ENCODE measurements around the gene ACTL10. TPM values are rescaled to one million over a fixed set of nuclear protein-coding genes. Genes with fewer than 3 reads are reported as not detected.
A peak's percentile ranks its signal among the peaks of the same experiment; 100 is the strongest.

The ACTL10 gene
- total and polyA plus RNA-seq, 2 of the 13 experiments (the other 11 are each of a cell fraction or from before 2014, with no cell fraction given), result not detected

DNA sequence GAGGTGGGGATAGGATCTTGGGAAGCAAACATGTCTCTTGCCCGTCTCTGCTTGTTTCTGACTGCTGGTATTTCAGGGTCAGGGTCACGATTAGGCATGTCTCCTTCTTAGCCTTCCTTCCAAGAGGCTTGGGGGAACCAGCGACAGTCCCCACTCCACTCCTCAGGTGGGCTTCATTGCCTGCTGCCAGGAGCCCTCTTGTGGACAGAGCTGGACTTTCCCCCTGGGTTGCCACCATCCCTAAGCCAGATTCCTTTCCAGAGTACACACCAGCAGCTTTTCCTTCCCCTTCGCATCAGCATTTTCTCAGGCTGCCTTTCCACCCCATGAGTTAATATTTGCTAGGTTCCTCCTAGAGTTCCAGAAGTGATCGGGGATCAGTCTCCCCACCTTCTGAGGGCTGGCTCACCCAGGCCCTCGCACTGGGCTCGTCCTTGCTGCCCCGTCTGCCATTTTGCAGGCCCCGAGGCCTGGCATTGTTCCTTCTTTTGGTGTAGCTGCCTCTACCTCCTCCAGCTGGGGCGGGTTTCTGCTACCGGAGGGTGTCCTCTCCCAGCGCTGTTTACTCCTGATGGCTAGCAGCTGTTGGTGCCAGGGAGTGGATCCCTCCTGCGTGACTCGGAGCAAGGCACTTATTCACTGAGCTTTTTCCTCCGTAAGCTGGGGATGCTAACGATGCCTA is 13.4 kb upstream of the ACTL10 start:
- Histone ChIP-seq H3K9ac (ENCODE audit: insufficient read depth, low read depth, low read length) (no peak overlapping the region), H3K4me2 (ENCODE audit: low read depth, low read length) (no peak overlapping the region), H2AFZ (ENCODE audit: low read length) (no peak overlapping the region), H3K27me3 (ENCODE audit: control insufficient read depth in 1 of 2, insufficient read depth in 2 of 2, low read length in 2 of 2) (no peaks in the 10 kb centered on the region), H3K36me3 (replicated peaks in 1 of 2; ENCODE audit: control insufficient read depth in 1 of 2, insufficient read depth in 2 of 2, low read length in 2 of 2) (peaks cover 12 to 19% of the 10 kb centered on the region in 2 experiments; a peak in 4 of 5 replicates), H4K20me1 (ENCODE audit: insufficient read depth, low read length) (no peaks in the 10 kb centered on the region), H3K4me1 (ENCODE audit: insufficient read depth, low read length) (peaks cover 37% of the 10 kb centered on the region), H3K4me3 (replicated peaks in 1 of 3; ENCODE audit: insufficient read depth in 1 of 3, low read depth in 2 of 3, low read length in 3 of 3) (no peak overlapping the region), H3K79me2 (ENCODE audit: insufficient read depth, low read length) (no peaks in the 10 kb centered on the region), H3K9me3 (ENCODE audit: low read length) (no peaks in the 10 kb centered on the region), H3K27ac (ENCODE audit: extremely low read length, insufficient read depth, low read length) (no peak overlapping the region)
- DNase-seq (ENCODE audit: low spot score) (peak; percentile 75), ATAC-seq (peak; percentile 73), FAIRE-seq (peak; percentile 82)
- ChIA-PET POLR2A (interaction anchor here (0.8 to 2.2 kb wide), 6 partner anchors 10 to 164 kb away, joined by 3 to 24 read pairs (median 4); partner anchors contain the start of genes CBFA2T2 and ZNF341), CTCF (ENCODE audit: low intra/inter-chr PET ratio, low total read pairs) (interaction anchor here (0.6 to 4.7 kb wide), 7 partner anchors 33 to 259 kb away, joined by 3 to 53 read pairs (median 4); partner anchors contain the start of gene ZNF341)
- no TSS peak for BruUV-seq (replicated peaks)
- in situ Hi-C loops (cut with HindIII; ENCODE audit: extremely low pct_ligation_motif_present, low pct_unique_long_range_greater_than_20kb), result loop anchor here (5.0 kb wide), 1 partner anchor 191 kb away; no protein-coding TSS in a partner anchor
- intact Hi-C loops (cut with micrococcal nuclease; ENCODE audit: unreplicated experiment), result loop anchor here (2.0 to 5.0 kb wide), 2 partner anchors 136 to 197 kb away; no protein-coding TSS in a partner anchor
- 57% methylated on average over 16 of the region's 16 CpGs for WGBS (ENCODE audit: low lambda C conversion rate)
- TF ChIP-seq TP53 (CRISPR knock-in tag; conservative IDR thresholded peaks at IDR 0.05), result no peak
- TF ChIP-seq SALL1 (CRISPR knock-in tag; IDR thresholded peaks at IDR 0.05), result peak; percentile 77
- 0 out of 2 replicates have a peak, but pooled peaks have one; percentile 36 for TF ChIP-seq ZNF879 (CRISPR knock-in tag; IDR thresholded peaks at IDR 0.05)
- peak; percentile 45; the same call in 1 of the 2 replicates for TF ChIP-seq EED (CRISPR knock-in tag; IDR thresholded peaks at IDR 0.05)
- peak; percentile 95 for TF ChIP-seq KDM4B (CRISPR knock-in tag; IDR thresholded peaks at IDR 0.05)
- peak; percentile 88 for TF ChIP-seq AGO2 (optimal IDR thresholded peaks at IDR 0.05; ENCODE audit: low read depth, low read length)
- TF ChIP-seq, protein P1, sequence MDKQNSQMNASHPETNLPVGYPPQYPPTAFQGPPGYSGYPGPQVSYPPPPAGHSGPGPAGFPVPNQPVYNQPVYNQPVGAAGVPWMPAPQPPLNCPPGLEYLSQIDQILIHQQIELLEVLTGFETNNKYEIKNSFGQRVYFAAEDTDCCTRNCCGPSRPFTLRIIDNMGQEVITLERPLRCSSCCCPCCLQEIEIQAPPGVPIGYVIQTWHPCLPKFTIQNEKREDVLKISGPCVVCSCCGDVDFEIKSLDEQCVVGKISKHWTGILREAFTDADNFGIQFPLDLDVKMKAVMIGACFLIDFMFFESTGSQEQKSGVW (CRISPR knock-in tag; IDR thresholded peaks at IDR 0.05; ENCODE audit: borderline replicate concordance), result no peak
- no peak; the same call in 1 of the 2 replicates for TF ChIP-seq ZNF761 (CRISPR knock-in tag; conservative IDR thresholded peaks at IDR 0.05)
- TF ChIP-seq ZHX1 (CRISPR knock-in tag; IDR thresholded peaks at IDR 0.05; ENCODE audit: low read depth), result no peak
- TF ChIP-seq IRF2 (CRISPR knock-in tag; IDR thresholded peaks at IDR 0.05), result no peak
- peak; percentile 38; the same call in 1 of the 2 replicates for TF ChIP-seq HHEX (CRISPR knock-in tag; IDR thresholded peaks at IDR 0.05)
- TF ChIP-seq MAFK (conservative IDR thresholded peaks at IDR 0.05 in 1 of 2, IDR thresholded peaks at IDR 0.05 in 1 of 2; ENCODE audit: low read length in 2 of 2), result peak; percentile 7 to 52; a peak in 2 of 4 replicates
- 0 out of 2 replicates have a peak, but pooled peaks have one; percentile 65 for TF ChIP-seq PITX1 (CRISPR knock-in tag; IDR thresholded peaks at IDR 0.05)
- no peak for TF ChIP-seq PAWR (CRISPR knock-in tag; IDR thresholded peaks at IDR 0.05; ENCODE audit: borderline replicate concordance)
- TF ChIP-seq KDM2A (CRISPR knock-in tag; IDR thresholded peaks at IDR 0.05; ENCODE audit: borderline replicate concordance, low read depth), result peak; percentile 82
- peak; percentile 71; the same call in 1 of the 2 replicates for TF ChIP-seq ZNF788 (CRISPR knock-in tag; IDR thresholded peaks at IDR 0.05; ENCODE audit: borderline replicate concordance)
- peak; percentile 42; the same call in 1 of the 2 replicates for TF ChIP-seq CREBL2 (CRISPR knock-in tag; IDR thresholded peaks at IDR 0.05; ENCODE audit: borderline replicate concordance)
- peak; percentile 67; the same call in 1 of the 2 replicates for TF ChIP-seq MYNN (CRISPR knock-in tag; IDR thresholded peaks at IDR 0.05; ENCODE audit: low read depth)
